ENCODE results near the gene VSTM2B.

VSTM2B gene

DNA sequence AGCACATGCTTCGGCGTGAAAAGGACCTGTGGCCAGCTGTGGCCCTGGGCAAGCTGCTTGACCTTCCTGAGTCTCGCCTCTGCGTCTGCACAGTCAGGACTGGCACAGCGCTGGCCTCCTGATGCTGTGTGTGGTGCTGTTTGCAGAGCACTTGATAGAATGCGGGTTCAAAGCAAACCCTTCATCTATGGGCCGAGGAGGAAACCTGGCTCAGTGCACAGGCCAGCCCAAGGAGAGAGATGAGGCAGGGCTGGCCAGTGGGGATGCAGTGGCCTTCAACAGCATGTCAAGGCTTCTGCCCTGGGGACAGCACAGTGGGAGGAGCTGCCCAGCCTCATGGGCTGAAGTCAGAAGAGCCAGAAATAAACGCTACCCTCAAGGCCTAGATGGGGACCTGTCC is 21.3 kb upstream of the VSTM2B start:
- Histone ChIP-seq H3K4me1 (ENCODE audit: control insufficient read depth, insufficient read depth, low read length) (peaks cover 9% of the 10 kb centered on the region), H3K27ac (ENCODE audit: insufficient read depth, low read depth, low read length, poor library complexity, severe bottlenecking) (no peak overlapping the region), H3K4me3 (ENCODE audit: insufficient read depth, low read depth, low read length) (no peak overlapping the region), H3K36me3 (ENCODE audit: control insufficient read depth, insufficient read depth, low read length) (no peaks in the 10 kb centered on the region), H3K27me3 (ENCODE audit: control insufficient read depth, insufficient read depth, low read length, poor library complexity, severe bottlenecking) (no peaks in the 10 kb centered on the region), H3K9me3 (ENCODE audit: control insufficient read depth, low read length) (no peaks in the 10 kb centered on the region)
- WGBS, 2 experiments, result 93 to 94% methylated on average over 8 of the region's 8 CpGs

DNA sequence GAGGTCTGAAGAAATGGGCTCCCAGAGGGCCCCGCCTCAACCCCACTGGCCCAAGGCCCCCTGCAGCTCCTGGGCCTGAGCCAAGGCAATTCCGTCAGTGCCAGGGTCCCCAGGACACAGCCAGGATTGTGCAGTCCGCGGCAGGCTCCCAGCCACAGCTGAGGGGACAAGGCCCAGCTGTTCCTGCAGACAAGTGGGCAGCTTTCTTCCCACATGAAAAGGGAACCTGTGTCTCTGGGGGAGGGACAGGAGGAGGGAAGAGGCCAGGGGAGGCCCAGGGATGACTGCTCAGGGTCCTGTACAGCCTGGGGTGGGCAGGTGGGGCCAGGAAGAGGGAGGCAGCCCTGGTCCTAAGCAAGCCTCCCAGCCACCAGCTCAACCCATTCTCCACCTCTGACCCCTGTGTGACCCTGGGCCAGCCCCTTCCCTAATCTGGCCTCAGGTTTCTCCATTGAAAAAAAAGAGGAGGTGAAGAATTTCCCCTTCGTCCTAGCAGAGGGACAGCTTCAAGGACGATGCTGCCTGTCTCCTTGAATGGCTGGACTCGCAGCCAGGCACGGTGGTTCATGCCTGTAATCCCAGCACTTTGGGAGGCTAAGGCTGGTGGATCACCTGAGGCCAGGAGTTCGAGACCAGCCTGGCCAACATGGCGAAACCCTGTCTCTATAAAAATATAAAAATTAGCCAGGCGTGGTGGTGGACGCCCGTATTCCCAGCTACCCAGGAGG is 20.5 kb upstream of the VSTM2B start:
- Histone ChIP-seq H3K4me1 (ENCODE audit: control insufficient read depth, insufficient read depth, low read length) (peaks cover 10% of the 10 kb centered on the region), H3K36me3 (ENCODE audit: control insufficient read depth, insufficient read depth, low read length) (no peaks in the 10 kb centered on the region), H3K9me3 (ENCODE audit: control insufficient read depth, low read length) (no peaks in the 10 kb centered on the region), H3K4me3 (ENCODE audit: insufficient read depth, low read depth, low read length) (no peak overlapping the region), H3K27me3 (ENCODE audit: control insufficient read depth, insufficient read depth, low read length, poor library complexity, severe bottlenecking) (no peaks in the 10 kb centered on the region), H3K27ac (ENCODE audit: insufficient read depth, low read depth, low read length, poor library complexity, severe bottlenecking) (peak overlapping the region; percentile 4)
- WGBS, 2 experiments, result 73 to 77% methylated on average over 13 of the region's 13 CpGs

DNA sequence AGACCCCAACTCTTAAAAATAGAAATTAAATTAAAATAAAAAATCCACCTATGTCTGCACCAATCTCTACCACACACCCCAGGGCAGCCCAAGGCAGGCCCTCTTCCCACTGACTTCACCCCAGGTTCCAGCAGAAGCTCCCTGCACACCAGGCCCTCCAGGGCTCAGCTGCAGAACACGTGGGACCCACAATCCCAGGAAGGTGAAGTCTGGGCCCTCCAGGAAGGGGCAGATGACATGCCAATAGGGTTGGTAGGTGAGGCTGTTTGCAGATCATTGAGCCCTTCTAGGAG is 19.2 kb upstream of the VSTM2B start:
- Histone ChIP-seq H3K27me3 (ENCODE audit: control insufficient read depth, insufficient read depth, low read length, poor library complexity, severe bottlenecking) (peaks cover 2% of the 10 kb centered on the region), H3K4me1 (ENCODE audit: control insufficient read depth, insufficient read depth, low read length) (peaks cover 15% of the 10 kb centered on the region), H3K4me3 (ENCODE audit: insufficient read depth, low read depth, low read length) (no peak overlapping the region), H3K9me3 (ENCODE audit: control insufficient read depth, low read length) (no peaks in the 10 kb centered on the region), H3K27ac (ENCODE audit: insufficient read depth, low read depth, low read length, poor library complexity, severe bottlenecking) (no peak overlapping the region), H3K36me3 (ENCODE audit: control insufficient read depth, insufficient read depth, low read length) (no peaks in the 10 kb centered on the region)
- 93 to 94% methylated on average over 1 of the region's 1 CpG for WGBS, 2 experiments

GRCh38 chr19:29507081-29507860 is 18.5 kb upstream of the VSTM2B start:
- Histone ChIP-seq H3K36me3 (ENCODE audit: control insufficient read depth, insufficient read depth, low read length) (no peaks in the 10 kb centered on the region), H3K9me3 (ENCODE audit: control insufficient read depth, low read length) (no peaks in the 10 kb centered on the region), H3K4me1 (ENCODE audit: control insufficient read depth, insufficient read depth, low read length) (peaks cover 15% of the 10 kb centered on the region), H3K27me3 (ENCODE audit: control insufficient read depth, insufficient read depth, low read length, poor library complexity, severe bottlenecking) (peaks cover 9% of the 10 kb centered on the region), H3K4me3 (ENCODE audit: insufficient read depth, low read depth, low read length) (no peak overlapping the region), H3K27ac (ENCODE audit: insufficient read depth, low read depth, low read length, poor library complexity, severe bottlenecking) (no peak overlapping the region)
- WGBS, 2 experiments, result 85 to 87% methylated on average over 27 of the region's 27 CpGs

GRCh38 chr19:29508181-29508580 is 17.6 kb upstream of the VSTM2B start:
- Histone ChIP-seq H3K9me3 (ENCODE audit: control insufficient read depth, low read length) (no peaks in the 10 kb centered on the region), H3K27ac (ENCODE audit: insufficient read depth, low read depth, low read length, poor library complexity, severe bottlenecking) (no peak overlapping the region), H3K4me3 (ENCODE audit: insufficient read depth, low read depth, low read length) (no peak overlapping the region), H3K4me1 (ENCODE audit: control insufficient read depth, insufficient read depth, low read length) (peaks cover 15% of the 10 kb centered on the region), H3K27me3 (ENCODE audit: control insufficient read depth, insufficient read depth, low read length, poor library complexity, severe bottlenecking) (peaks cover 18% of the 10 kb centered on the region), H3K36me3 (ENCODE audit: control insufficient read depth, insufficient read depth, low read length) (no peaks in the 10 kb centered on the region)
- 88% methylated on average over 1 of the region's 1 CpG; no CpG with 5 or more reads in 1 of the 2 experiments for WGBS, 2 experiments

GRCh38 chr19:29509456-29509855 is 16.3 kb upstream of the VSTM2B start:
- Histone ChIP-seq H3K36me3 (ENCODE audit: control insufficient read depth, insufficient read depth, low read length) (no peaks in the 10 kb centered on the region), H3K27ac (ENCODE audit: insufficient read depth, low read depth, low read length, poor library complexity, severe bottlenecking) (no peak overlapping the region), H3K4me1 (ENCODE audit: control insufficient read depth, insufficient read depth, low read length) (peaks cover 15% of the 10 kb centered on the region), H3K9me3 (ENCODE audit: control insufficient read depth, low read length) (no peaks in the 10 kb centered on the region), H3K4me3 (ENCODE audit: insufficient read depth, low read depth, low read length) (no peak overlapping the region), H3K27me3 (ENCODE audit: control insufficient read depth, insufficient read depth, low read length, poor library complexity, severe bottlenecking) (peaks cover 26% of the 10 kb centered on the region)
- 95 to 96% methylated on average over 8 of the region's 8 CpGs for WGBS, 2 experiments

- 76 to 83% methylated on average over 9 of the region's 9 CpGs for WGBS, 2 experiments
- H3K4me3 ChIP-seq (ENCODE audit: insufficient read depth, low read depth, low read length), result no peak overlapping the region
- H3K36me3 ChIP-seq (ENCODE audit: control insufficient read depth, insufficient read depth, low read length), result no peaks in the 10 kb centered on the region
- H3K9me3 ChIP-seq (ENCODE audit: control insufficient read depth, low read length), result no peaks in the 10 kb centered on the region
- H3K4me1 ChIP-seq (ENCODE audit: control insufficient read depth, insufficient read depth, low read length), result peaks cover 6% of the 10 kb centered on the region
- no peak overlapping the region for H3K27ac ChIP-seq (ENCODE audit: insufficient read depth, low read depth, low read length, poor library complexity, severe bottlenecking)
- H3K27me3 ChIP-seq (ENCODE audit: control insufficient read depth, insufficient read depth, low read length, poor library complexity, severe bottlenecking), result peaks cover 29% of the 10 kb centered on the region
Measured at GRCh38 chr19:29510701-29511265, 15.0 kb upstream of the VSTM2B start.

DNA sequence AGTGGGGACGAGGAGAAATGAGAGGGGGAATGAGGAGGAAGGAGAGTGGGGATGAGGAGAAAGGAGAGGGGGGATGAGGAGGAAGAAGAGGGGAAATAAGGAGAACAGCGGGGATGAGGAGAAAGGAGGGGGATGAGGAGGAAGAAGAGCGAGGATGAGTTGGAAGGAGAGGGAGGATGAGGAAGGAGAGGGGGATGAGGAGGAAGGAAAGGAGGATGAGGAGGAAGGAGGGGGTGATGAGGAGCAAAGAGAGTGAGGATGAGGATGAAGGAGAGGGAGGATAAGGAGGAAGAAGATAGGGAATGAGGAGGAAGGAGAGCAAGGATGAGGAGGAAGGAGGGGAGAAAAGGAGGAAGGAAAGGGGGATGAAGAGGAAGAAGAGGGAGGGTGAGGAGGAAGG is 14.0 kb upstream of the VSTM2B start:
- Histone ChIP-seq H3K36me3 (ENCODE audit: control insufficient read depth, insufficient read depth, low read length) (no peaks in the 10 kb centered on the region), H3K27ac (ENCODE audit: insufficient read depth, low read depth, low read length, poor library complexity, severe bottlenecking) (no peak overlapping the region)
- 83 to 88% methylated on average over 3 of the region's 3 CpGs for WGBS, 2 experiments

DNA sequence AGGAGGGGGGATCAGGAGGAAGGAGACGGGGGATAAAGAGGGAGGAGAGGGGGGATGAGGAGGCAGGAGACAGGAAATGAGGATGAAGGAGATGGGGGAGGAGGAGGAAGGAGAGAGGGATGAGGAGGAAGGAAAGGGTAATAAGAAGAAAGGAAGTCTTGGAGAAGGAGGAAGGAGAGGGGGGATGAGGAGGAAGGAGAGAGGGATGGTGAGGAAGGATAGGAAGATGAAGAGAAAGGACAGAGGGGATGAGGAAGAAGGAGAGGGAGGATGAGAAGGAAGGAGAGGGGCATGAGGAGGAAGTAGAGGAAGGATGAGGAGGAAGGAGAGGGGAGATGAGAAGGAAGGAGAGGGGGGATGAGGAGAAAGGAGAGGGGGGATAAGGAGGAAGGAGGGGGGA is 13.0 kb upstream of the VSTM2B start:
- no peaks in the 10 kb centered on the region for H3K9me3 ChIP-seq (ENCODE audit: control insufficient read depth, low read length)
- H3K27ac ChIP-seq (ENCODE audit: insufficient read depth, low read depth, low read length, poor library complexity, severe bottlenecking), result no peak overlapping the region
- WGBS, 2 experiments, result 66 to 74% methylated on average over 1 of the region's 1 CpG

More for the DNA sequence above, 14.0 kb upstream of the VSTM2B start:
- Histone ChIP-seq H3K9me3 (ENCODE audit: control insufficient read depth, low read length) (no peaks in the 10 kb centered on the region), H3K4me1 (ENCODE audit: control insufficient read depth, insufficient read depth, low read length) (peaks cover 6% of the 10 kb centered on the region), H3K4me3 (ENCODE audit: insufficient read depth, low read depth, low read length) (no peak overlapping the region), H3K27me3 (ENCODE audit: control insufficient read depth, insufficient read depth, low read length, poor library complexity, severe bottlenecking) (peaks cover 29% of the 10 kb centered on the region)

DNA sequence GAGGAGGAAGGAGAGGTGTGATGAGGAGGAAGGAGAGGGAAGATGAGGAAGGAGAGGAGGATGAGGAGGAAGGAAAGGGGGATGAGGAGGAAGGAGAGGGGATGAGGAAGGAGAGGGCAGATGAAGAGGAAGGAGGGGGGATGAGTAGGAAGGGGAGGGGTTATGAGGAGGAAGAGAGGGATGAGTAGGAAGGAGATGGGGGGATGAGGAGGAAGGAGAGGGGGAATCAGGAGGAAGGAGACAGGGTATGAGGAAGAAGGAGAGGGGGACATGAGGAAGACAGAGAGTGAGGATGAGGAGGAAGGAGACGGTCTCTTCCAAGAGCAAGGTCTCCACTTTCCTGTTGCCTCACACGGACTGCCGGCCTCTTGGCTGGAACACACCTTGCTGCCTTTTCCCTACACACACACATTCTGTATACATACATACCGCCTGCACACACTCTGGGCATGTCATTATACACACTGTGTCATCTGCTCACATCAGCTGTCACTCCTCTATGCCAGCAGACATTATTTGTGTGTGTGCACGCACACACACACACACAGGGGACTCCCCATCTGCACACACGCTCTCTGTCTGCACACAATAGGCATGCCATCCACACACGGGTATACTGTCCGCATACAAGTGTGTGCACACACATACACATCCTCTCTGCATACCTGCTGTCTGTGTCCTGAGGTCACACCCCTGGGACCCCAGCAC is 11.1 kb upstream of the VSTM2B start:
- H3K36me3 ChIP-seq (ENCODE audit: control insufficient read depth, insufficient read depth, low read length), result no peaks in the 10 kb centered on the region
- H3K9me3 ChIP-seq (ENCODE audit: control insufficient read depth, low read length), result no peaks in the 10 kb centered on the region
- no peak overlapping the region for H3K4me3 ChIP-seq (ENCODE audit: insufficient read depth, low read depth, low read length)
- H3K4me1 ChIP-seq (ENCODE audit: control insufficient read depth, insufficient read depth, low read length), result peaks cover 6% of the 10 kb centered on the region
- no peak overlapping the region for H3K27ac ChIP-seq (ENCODE audit: insufficient read depth, low read depth, low read length, poor library complexity, severe bottlenecking)
- peaks cover 29% of the 10 kb centered on the region for H3K27me3 ChIP-seq (ENCODE audit: control insufficient read depth, insufficient read depth, low read length, poor library complexity, severe bottlenecking)
- WGBS, 2 experiments, result 86 to 91% methylated on average over 8 of the region's 8 CpGs

More for the DNA sequence above, 13.0 kb upstream of the VSTM2B start:
- H3K4me3 ChIP-seq (ENCODE audit: insufficient read depth, low read depth, low read length), result no peak overlapping the region
- H3K27me3 ChIP-seq (ENCODE audit: control insufficient read depth, insufficient read depth, low read length, poor library complexity, severe bottlenecking), result peaks cover 29% of the 10 kb centered on the region
- H3K4me1 ChIP-seq (ENCODE audit: control insufficient read depth, insufficient read depth, low read length), result peaks cover 6% of the 10 kb centered on the region
- H3K36me3 ChIP-seq (ENCODE audit: control insufficient read depth, insufficient read depth, low read length), result no peaks in the 10 kb centered on the region
